Loucy (cell line): ENCODE measurements around the gene GNB1L.

ENCODE experiments used
- H2AFZ ChIP-seq: fragments of 200-600 bp; sonication (generic); 2 replicates; pipeline ENCODE4 v1.6.0; 2016; ENCODE audit warnings: antibody characterized with exemption, mild to moderate bottlenecking, low read length, moderate library complexity
- H3F3A ChIP-seq: fragments of 200-600 bp; 2 replicates; pipeline ENCODE4 v1.6.0; 2016; ENCODE audit warnings: antibody characterized with exemption, low read depth, mild to moderate bottlenecking
- H3K27me3 ChIP-seq: fragments of 200-600 bp; sonication (generic); 2 replicates; pipeline ENCODE4 v1.6.1; 2014; ENCODE audit warnings: low read length, mild to moderate bottlenecking; ENCODE audit not compliant: insufficient read depth, poor library complexity, severe bottlenecking
- H3K36me3 ChIP-seq: fragments of 200-600 bp; sonication (generic); 2 replicates; pipeline ENCODE4 v1.6.1; 2016; ENCODE audit warnings: low read length; ENCODE audit not compliant: insufficient read depth
- H3K4me1 ChIP-seq: fragments of 200-600 bp; sonication (generic); 2 replicates; pipeline ENCODE4 v1.5.1; 2014; ENCODE audit warnings: low read length, mild to moderate bottlenecking; ENCODE audit not compliant: insufficient read depth, poor library complexity, severe bottlenecking
- H3K4me2 ChIP-seq: fragments of 200-600 bp; sonication (generic); 2 replicates; pipeline ENCODE4 v1.6.0; 2014; ENCODE audit warnings: antibody characterized with exemption, low read length, low read depth, mild to moderate bottlenecking; ENCODE audit not compliant: poor library complexity, severe bottlenecking
- H3K4me3 ChIP-seq: fragments of 200-600 bp; sonication (generic); 2 replicates; pipeline ENCODE4 v1.5.1; 2014; ENCODE audit warnings: low read length, mild to moderate bottlenecking, mixed read lengths; ENCODE audit not compliant: poor library complexity, severe bottlenecking
- H3K79me2 ChIP-seq: fragments of 200-600 bp; sonication (generic); 2 replicates; pipeline ENCODE4 v1.6.1; 2014; ENCODE audit warnings: low read length; ENCODE audit not compliant: insufficient read depth
- H3K9ac ChIP-seq: fragments of 200-600 bp; sonication (generic); 2 replicates; pipeline ENCODE4 v1.6.0; 2014; ENCODE audit warnings: mild to moderate bottlenecking, low read depth, low read length, moderate library complexity; ENCODE audit not compliant: poor library complexity, severe bottlenecking
- H3K9me2 ChIP-seq: fragments of 200-600 bp; sonication (generic); replicated peaks from 2 replicates; pipeline ENCODE4 v1.6.1; 2016; ENCODE audit warnings: low read depth, low read length, mixed read lengths
- H3K9me3 ChIP-seq: fragments of 200-600 bp; sonication (generic); 2 replicates; pipeline ENCODE4 v1.6.1; 2014; ENCODE audit warnings: mild to moderate bottlenecking, antibody characterized with exemption, low read length, low read depth; ENCODE audit not compliant: insufficient read depth
- H4K20me1 ChIP-seq: fragments of 200-600 bp; sonication (generic); 2 replicates; pipeline ENCODE4 v1.6.0; 2014; ENCODE audit warnings: antibody characterized with exemption, low read length, mild to moderate bottlenecking; ENCODE audit not compliant: insufficient read depth, poor library complexity, severe bottlenecking
- CTCF ChIP-seq: fragments of 200-600 bp; sonication (generic); conservative IDR thresholded peaks from 2 replicates; pipeline ENCODE4 v1.5.1; 2014; ENCODE audit warnings: mild to moderate bottlenecking, antibody characterized with exemption, low read length
- EZH2phosphoT487 ChIP-seq: fragments of 200-600 bp; IDR thresholded peaks from 2 replicates; pipeline ENCODE4 v1.6.1; 2018; ENCODE audit warnings: antibody characterized with exemption, mild to moderate bottlenecking, moderate library complexity, borderline replicate concordance

The GNB1L gene

GRCh38 chr22:19824212-19824925, 30.3 kb downstream of the GNB1L start:
- H3F3A ChIP-seq: no peaks in the 10 kb centered on the region
- no peaks in the 10 kb centered on the region for H3K4me1 ChIP-seq
- no peak overlapping the region for H3K9ac ChIP-seq
- no peaks in the 10 kb centered on the region for H3K36me3 ChIP-seq
- no peaks in the 10 kb centered on the region for H3K9me2 ChIP-seq
- TF ChIP-seq CTCF (no peak), EZH2phosphoT487 (no peak)
- H4K20me1 ChIP-seq: no peaks in the 10 kb centered on the region
- H3K4me2 ChIP-seq: no peak overlapping the region
- no peak overlapping the region for H2AFZ ChIP-seq
- H3K9me3 ChIP-seq: no peaks in the 10 kb centered on the region
- no peaks in the 10 kb centered on the region for H3K79me2 ChIP-seq
- H3K4me3 ChIP-seq: no peak overlapping the region
- H3K27me3 ChIP-seq: no peaks in the 10 kb centered on the region

- Histone ChIP-seq H3F3A (no peaks in the 10 kb centered on the region), H3K4me1 (no peaks in the 10 kb centered on the region), H3K9ac (no peak overlapping the region), H3K9me3 (no peaks in the 10 kb centered on the region), H3K4me3 (no peak overlapping the region), H3K27me3 (no peaks in the 10 kb centered on the region), H3K4me2 (no peak overlapping the region), H3K9me2 (no peaks in the 10 kb centered on the region), H3K36me3 (no peaks in the 10 kb centered on the region), H2AFZ (no peak overlapping the region), H3K79me2 (no peaks in the 10 kb centered on the region), H4K20me1 (no peaks in the 10 kb centered on the region)
- TF ChIP-seq CTCF (no peak), EZH2phosphoT487 (no peak)
Measured at GRCh38 chr22:19823902-19824211, 30.8 kb downstream of the GNB1L start.

- H3K4me2 ChIP-seq: no peak overlapping the region
- H4K20me1 ChIP-seq: no peaks in the 10 kb centered on the region
- H3K79me2 ChIP-seq: no peaks in the 10 kb centered on the region
- no peaks in the 10 kb centered on the region for H3K9me2 ChIP-seq
- H3K4me3 ChIP-seq: no peak overlapping the region
- no peak for TF ChIP-seq EZH2phosphoT487
- no peak for TF ChIP-seq CTCF
- H3F3A ChIP-seq: no peaks in the 10 kb centered on the region
- H3K4me1 ChIP-seq: no peaks in the 10 kb centered on the region
- no peaks in the 10 kb centered on the region for H3K27me3 ChIP-seq
- no peaks in the 10 kb centered on the region for H3K9me3 ChIP-seq
- H3K36me3 ChIP-seq: no peaks in the 10 kb centered on the region
- H3K9ac ChIP-seq: no peak overlapping the region
- no peak overlapping the region for H2AFZ ChIP-seq
Measured at GRCh38 chr22:19823191-19823901, 31.3 kb downstream of the GNB1L start.
